SU-DHL-6 (cell line): ENCODE data around the gene BEND6.

Source experiments
- H2AFZ ChIP-seq: fragments of 200-600 bp; sonication (generic); 2 replicates; pipeline ENCODE4 v1.6.1; 2014; ENCODE audit warnings: low read depth, mild to moderate bottlenecking, moderate library complexity, mixed read lengths, antibody characterized with exemption, low read length; ENCODE audit not compliant: severe bottlenecking
- H3F3A ChIP-seq: fragments of 200-600 bp; shearing (Covaris generic); 2 replicates; pipeline ENCODE4 v1.6.0; 2016; ENCODE audit warnings: antibody characterized with exemption, mild to moderate bottlenecking; ENCODE audit not compliant: insufficient read depth
- H3K27ac ChIP-seq: fragments of 200-600 bp; sonication (generic); 2 replicates; pipeline ENCODE4 v1.5.1; 2016; ENCODE audit warnings: low read depth, mild to moderate bottlenecking, low read length, moderate library complexity, mixed read lengths
- H3K27me3 ChIP-seq: fragments of 200-600 bp; sonication (generic), shearing (Covaris generic); 2 replicates; pipeline ENCODE4 v1.6.0; 2014; ENCODE audit warnings: mild to moderate bottlenecking, low read length
- H3K36me3 ChIP-seq: fragments of 200-600 bp; sonication (generic); 2 replicates; pipeline ENCODE4 v1.6.1; 2014; ENCODE audit warnings: mild to moderate bottlenecking, low read length, mixed read lengths
- H3K4me2 ChIP-seq: fragments of 300-600, 200-600 bp; shearing (Covaris generic), sonication (generic); 2 replicates; pipeline ENCODE4 v1.6.0; 2014; ENCODE audit warnings: low read length, low read depth, mild to moderate bottlenecking; ENCODE audit not compliant: poor library complexity, severe bottlenecking
- H3K4me3 ChIP-seq: fragments of 200-600 bp; sonication (generic); 2 replicates; pipeline ENCODE4 v1.5.1; 2014; ENCODE audit warnings: antibody characterized with exemption, low read length, mild to moderate bottlenecking, mixed read lengths; ENCODE audit not compliant: insufficient read depth, poor library complexity, severe bottlenecking
- H3K79me2 ChIP-seq: fragments of 200-600 bp; sonication (generic); 2 replicates; pipeline ENCODE4 v1.6.1; 2014; ENCODE audit warnings: mild to moderate bottlenecking, low read length, moderate library complexity; ENCODE audit not compliant: insufficient read depth
- H3K9ac ChIP-seq: fragments of 200-600 bp; sonication (generic); 2 replicates; pipeline ENCODE4 v1.7.0; 2014; ENCODE audit warnings: mild to moderate bottlenecking, low read length
- H3K9me2 ChIP-seq: fragments of 200-600 bp; sonication (generic); replicated peaks from 2 replicates; pipeline ENCODE4 v1.6.1; 2014; ENCODE audit warnings: low read length; ENCODE audit not compliant: insufficient read depth
- H3K9me3 ChIP-seq: fragments of 200-600 bp; sonication (generic); 2 replicates; pipeline ENCODE4 v1.6.1; 2014; ENCODE audit warnings: low read length, mixed read lengths; ENCODE audit not compliant: insufficient read depth
- H4K20me1 ChIP-seq: fragments of 200-600 bp; sonication (generic); 2 replicates; pipeline ENCODE4 v1.6.1; 2014; ENCODE audit warnings: low read depth, mild to moderate bottlenecking, antibody characterized with exemption, low read length, moderate library complexity, mixed read lengths
- CTCF ChIP-seq: fragments of 200-600 bp; sonication (generic); IDR thresholded peaks from one replicate; pipeline ENCODE4 v1.5.1; 2017; ENCODE audit warnings: antibody characterized with exemption, mild to moderate bottlenecking, low read length, moderate library complexity; ENCODE audit not compliant: insufficient read depth, poor library complexity, severe bottlenecking
- EZH2phosphoT487 ChIP-seq: fragments of 200-600 bp; sonication (generic), shearing (Covaris generic); conservative IDR thresholded peaks from 2 replicates; pipeline ENCODE4 v1.6.1; 2018; ENCODE audit warnings: mild to moderate bottlenecking, antibody characterized with exemption, low read length, moderate library complexity, mixed read lengths

The BEND6 gene

GRCh38 chr6:56930846-56931245 lies 24.1 kb upstream of the BEND6 start:
- Histone ChIP-seq H3F3A (no peaks in the 10 kb centered on the region), H4K20me1 (0 out of 2 replicates have a peak, but pooled peaks cover 7% of the 10 kb centered on the region), H3K36me3 (no peaks in the 10 kb centered on the region), H3K4me2 (no peak overlapping the region), H3K9ac (no peak overlapping the region), H3K4me3 (no peak overlapping the region), H3K27ac (no peak overlapping the region), H3K9me3 (no peaks in the 10 kb centered on the region), H3K9me2 (no peaks in the 10 kb centered on the region), H3K79me2 (no peaks in the 10 kb centered on the region), H3K27me3 (no peaks in the 10 kb centered on the region), H2AFZ (no peak overlapping the region)
- no peak for TF ChIP-seq EZH2phosphoT487
- no peak for TF ChIP-seq CTCF

GRCh38 chr6:56932910-56933477 lies 21.9 kb upstream of the BEND6 start:
- no peaks in the 10 kb centered on the region for H3K9me2 ChIP-seq
- no peaks in the 10 kb centered on the region for H3K79me2 ChIP-seq
- no peaks in the 10 kb centered on the region for H3K36me3 ChIP-seq
- H3K9ac ChIP-seq: no peak overlapping the region
- H3K27me3 ChIP-seq: no peaks in the 10 kb centered on the region
- 0 out of 2 replicates have a peak, but pooled peaks cover 7% of the 10 kb centered on the region for H4K20me1 ChIP-seq
- no peak overlapping the region for H3K4me3 ChIP-seq
- no peak overlapping the region for H2AFZ ChIP-seq
- no peak for TF ChIP-seq CTCF
- no peaks in the 10 kb centered on the region for H3K9me3 ChIP-seq
- no peak overlapping the region for H3K27ac ChIP-seq
- H3F3A ChIP-seq: no peaks in the 10 kb centered on the region
- H3K4me2 ChIP-seq: no peak overlapping the region

- H3K9me3 ChIP-seq: no peaks in the 10 kb centered on the region
- TF ChIP-seq CTCF (no peak), EZH2phosphoT487 (no peak)
- H3K4me3 ChIP-seq: no peak overlapping the region
- H3K27ac ChIP-seq: no peak overlapping the region
- H3K9me2 ChIP-seq: no peaks in the 10 kb centered on the region
- no peak overlapping the region for H3K9ac ChIP-seq
- H2AFZ ChIP-seq: no peak overlapping the region
- no peaks in the 10 kb centered on the region for H3K79me2 ChIP-seq
- no peak overlapping the region for H3K4me2 ChIP-seq
- H4K20me1 ChIP-seq: 0 out of 2 replicates have a peak, but pooled peaks cover 6% of the 10 kb centered on the region
- no peaks in the 10 kb centered on the region for H3K27me3 ChIP-seq
- H3F3A ChIP-seq: no peaks in the 10 kb centered on the region
- no peaks in the 10 kb centered on the region for H3K36me3 ChIP-seq
These were observed 21.3 kb upstream of the BEND6 start for GRCh38 chr6:56933650-56934049.
